ENCODE measurements around the gene ABHD10. TPM values are rescaled to one million over a fixed set of nuclear protein-coding genes. Genes with fewer than 3 reads are reported as not detected.

Gene ABHD10
- total RNA-seq, 2 donors from 2014 or later = 57.6 to 65.3 TPM

GRCh38 chr3:111970376-111970775 is 8.4 kb upstream of the ABHD10 start:
- no peaks in the 10 kb centered on the region for H3K9me3 Mint-ChIP-seq
- H3K4me1 Mint-ChIP-seq (ENCODE audit: low read depth) = peaks cover 18% of the 10 kb centered on the region
- ATAC-seq (replicated peaks in 1 of 2) = no peak
- no peak overlapping the region for H3K27ac Mint-ChIP-seq
- H3K4me3 Mint-ChIP-seq = no peak overlapping the region
- no peak for DNase-seq
- no peaks in the 10 kb centered on the region for H3K27me3 Mint-ChIP-seq (ENCODE audit: low read depth)
- H3K36me3 Mint-ChIP-seq (ENCODE audit: insufficient read depth in 2 of 2) = no peaks in the 10 kb centered on the region

GRCh38 chr3:111971533-111972130 is 7.2 kb upstream of the ABHD10 start:
- no peaks in the 10 kb centered on the region for H3K9me3 Mint-ChIP-seq
- DNase-seq (no peak), ATAC-seq (replicated peaks in 1 of 2) (no peak)
- H3K36me3 Mint-ChIP-seq (ENCODE audit: insufficient read depth in 2 of 2) = no peaks in the 10 kb centered on the region
- peaks cover 4% of the 10 kb centered on the region for H3K27me3 Mint-ChIP-seq (ENCODE audit: low read depth)
- H3K4me1 Mint-ChIP-seq (ENCODE audit: low read depth) = peaks cover 10% of the 10 kb centered on the region
- no peak overlapping the region for H3K4me3 Mint-ChIP-seq
- H3K27ac Mint-ChIP-seq = no peak overlapping the region

GRCh38 chr3:111972891-111973290 is 5.9 kb upstream of the ABHD10 start:
- Mint-ChIP-seq H3K36me3 (ENCODE audit: insufficient read depth in 2 of 2) (no peaks in the 10 kb centered on the region), H3K27ac (no peak overlapping the region), H3K4me1 (ENCODE audit: low read depth) (no peaks in the 10 kb centered on the region), H3K4me3 (no peak overlapping the region), H3K27me3 (ENCODE audit: low read depth) (peaks cover 8% of the 10 kb centered on the region), H3K9me3 (no peaks in the 10 kb centered on the region)
- no peak for DNase-seq
- no peak for ATAC-seq (replicated peaks in 1 of 2)

GRCh38 chr3:111975131-111975530 is 3.7 kb upstream of the ABHD10 start:
- H3K27me3 Mint-ChIP-seq (ENCODE audit: low read depth) = peaks cover 8% of the 10 kb centered on the region
- ATAC-seq (replicated peaks in 1 of 2) (no peak), DNase-seq (no peak)
- H3K27ac Mint-ChIP-seq = no peak overlapping the region
- peaks cover 15% of the 10 kb centered on the region for H3K4me1 Mint-ChIP-seq (ENCODE audit: low read depth)
- H3K4me3 Mint-ChIP-seq = no peak overlapping the region
- H3K9me3 Mint-ChIP-seq = no peaks in the 10 kb centered on the region
- H3K36me3 Mint-ChIP-seq (ENCODE audit: insufficient read depth in 2 of 2) = peaks cover 1 to 2% of the 10 kb centered on the region in 2 donors

GRCh38 chr3:111976254-111976653 is 2.6 kb upstream of the ABHD10 start:
- H3K4me1 Mint-ChIP-seq (ENCODE audit: low read depth) = peaks cover 26% of the 10 kb centered on the region
- no peak overlapping the region for H3K4me3 Mint-ChIP-seq
- peaks cover 1 to 2% of the 10 kb centered on the region in 2 donors for H3K36me3 Mint-ChIP-seq (ENCODE audit: insufficient read depth in 2 of 2)
- no peak for ATAC-seq (replicated peaks in 1 of 2)
- no peaks in the 10 kb centered on the region for H3K9me3 Mint-ChIP-seq
- DNase-seq = no peak
- no peak overlapping the region for H3K27ac Mint-ChIP-seq
- H3K27me3 Mint-ChIP-seq (ENCODE audit: low read depth) = peaks cover 8% of the 10 kb centered on the region

GRCh38 chr3:111979434-111980038 is 710 bp downstream of the ABHD10 start:
- peaks cover 2 to 4% of the 10 kb centered on the region in 2 donors for H3K36me3 Mint-ChIP-seq (ENCODE audit: insufficient read depth in 2 of 2)
- peak in 1 of 2 donors; percentile 14 for ATAC-seq (replicated peaks in 1 of 2)
- no peak for DNase-seq
- peak overlapping the region; percentile 91 to 95 for H3K4me3 Mint-ChIP-seq
- H3K4me1 Mint-ChIP-seq (ENCODE audit: low read depth) = peaks cover 57% of the 10 kb centered on the region
- H3K9me3 Mint-ChIP-seq = no peaks in the 10 kb centered on the region
- H3K27me3 Mint-ChIP-seq (ENCODE audit: low read depth) = peaks cover 8% of the 10 kb centered on the region
- peak overlapping the region; percentile 97 for H3K27ac Mint-ChIP-seq

GRCh38 chr3:111980716-111981456 is 2.1 kb downstream of the ABHD10 start:
- H3K4me3 Mint-ChIP-seq = peak overlapping the region; percentile 91 to 95
- H3K27ac Mint-ChIP-seq = peak overlapping the region; percentile 97
- peaks cover 8% of the 10 kb centered on the region for H3K27me3 Mint-ChIP-seq (ENCODE audit: low read depth)
- no peak for ATAC-seq (replicated peaks in 1 of 2)
- DNase-seq = peak; percentile 16 to 29
- peaks cover 70% of the 10 kb centered on the region for H3K4me1 Mint-ChIP-seq (ENCODE audit: low read depth)
- peaks cover 3 to 6% of the 10 kb centered on the region in 2 donors for H3K36me3 Mint-ChIP-seq (ENCODE audit: insufficient read depth in 2 of 2)
- H3K9me3 Mint-ChIP-seq = no peaks in the 10 kb centered on the region

- Mint-ChIP-seq H3K27me3 (ENCODE audit: low read depth) (peaks cover 6% of the 10 kb centered on the region), H3K27ac (no peak overlapping the region), H3K4me1 (ENCODE audit: low read depth) (peaks cover 72% of the 10 kb centered on the region), H3K4me3 (peak overlapping the region; percentile 91 to 95), H3K9me3 (no peaks in the 10 kb centered on the region), H3K36me3 (ENCODE audit: insufficient read depth in 2 of 2) (peaks cover 3 to 6% of the 10 kb centered on the region in 2 donors)
- no peak for DNase-seq
- ATAC-seq (replicated peaks in 1 of 2) = no peak
Observed at GRCh38 chr3:111981457-111981763, 2.6 kb downstream of the ABHD10 start.

GRCh38 chr3:111984636-111985298 is 5.9 kb downstream of the ABHD10 start:
- Mint-ChIP-seq H3K9me3 (no peaks in the 10 kb centered on the region), H3K4me3 (peak overlapping the region in 1 of 2 donors; percentile 3), H3K27me3 (ENCODE audit: low read depth) (no peaks in the 10 kb centered on the region), H3K4me1 (ENCODE audit: low read depth) (peaks cover 68% of the 10 kb centered on the region), H3K36me3 (ENCODE audit: insufficient read depth in 2 of 2) (peaks cover 6 to 16% of the 10 kb centered on the region in 2 donors), H3K27ac (peak overlapping the region; percentile 26)
- no peak for DNase-seq
- peak; percentile 49 to 81 for ATAC-seq (replicated peaks in 1 of 2)

- ATAC-seq (replicated peaks in 1 of 2) (no peak), DNase-seq (no peak)
- Mint-ChIP-seq H3K9me3 (no peaks in the 10 kb centered on the region), H3K27me3 (ENCODE audit: low read depth) (no peaks in the 10 kb centered on the region), H3K4me1 (ENCODE audit: low read depth) (peaks cover 48% of the 10 kb centered on the region), H3K27ac (peak overlapping the region; percentile 91), H3K4me3 (peak overlapping the region in 1 of 2 donors; percentile 40), H3K36me3 (ENCODE audit: insufficient read depth in 2 of 2) (peaks cover 6 to 16% of the 10 kb centered on the region in 2 donors)
Observed at GRCh38 chr3:111986800-111987199, 8.0 kb downstream of the ABHD10 start.

- H3K27ac Mint-ChIP-seq = no peak overlapping the region
- no peak overlapping the region for H3K4me3 Mint-ChIP-seq
- DNase-seq = no peak
- peaks cover 27% of the 10 kb centered on the region for H3K4me1 Mint-ChIP-seq (ENCODE audit: low read depth)
- no peaks in the 10 kb centered on the region for H3K9me3 Mint-ChIP-seq
- H3K36me3 Mint-ChIP-seq (ENCODE audit: insufficient read depth in 2 of 2) = peaks cover 6 to 17% of the 10 kb centered on the region in 2 donors
- ATAC-seq (replicated peaks in 1 of 2) = peak; percentile 47 to 65
- no peaks in the 10 kb centered on the region for H3K27me3 Mint-ChIP-seq (ENCODE audit: low read depth)
Observed at GRCh38 chr3:111989061-111989678, 10.3 kb downstream of the ABHD10 start.

GRCh38 chr3:111993038-111993437 is 14.2 kb downstream of the ABHD10 start:
- no peak overlapping the region for H3K27ac Mint-ChIP-seq
- ATAC-seq (replicated peaks in 1 of 2) (no peak), DNase-seq (no peak)
- no peak overlapping the region for H3K4me3 Mint-ChIP-seq
- H3K9me3 Mint-ChIP-seq = no peaks in the 10 kb centered on the region
- H3K27me3 Mint-ChIP-seq (ENCODE audit: low read depth) = no peaks in the 10 kb centered on the region
- peaks cover 0 to 2% of the 10 kb centered on the region in 2 donors for H3K36me3 Mint-ChIP-seq (ENCODE audit: insufficient read depth in 2 of 2)
- no peaks in the 10 kb centered on the region for H3K4me1 Mint-ChIP-seq (ENCODE audit: low read depth)
